ENCODE results near the gene ATP5F1E. TPM values are rescaled to one million over a fixed set of nuclear protein-coding genes. Genes with fewer than 3 reads are reported as not detected.

Gene ATP5F1E
- total and polyA plus RNA-seq, 2 of the 4 experiments (the other 2 are of a cell fraction), result 3.8 to 34.5 TPM

- Histone ChIP-seq H3K14ac (replicated peaks; ENCODE audit: low read depth, low read length) (no peak overlapping the region), H3K56ac (ENCODE audit: extremely low read depth, insufficient read depth, low read length) (no peak overlapping the region), H3K4me1 (ENCODE audit: control insufficient read depth, insufficient read depth, low read length) (peaks cover 8% of the 10 kb centered on the region), H2BK20ac (ENCODE audit: low read depth, low read length) (no peak overlapping the region), H3K27me3 (ENCODE audit: control insufficient read depth, insufficient read depth, low read length) (no peaks in the 10 kb centered on the region), H2AK9ac (replicated peaks; ENCODE audit: low read depth, low read length, poor library complexity) (no peak overlapping the region), H3K79me1 (ENCODE audit: low read depth in 1 of 2, low read length in 2 of 2) (peaks cover 36 to 52% of the 10 kb centered on the region in 2 experiments), H4K20me1 (ENCODE audit: insufficient read depth, low read length) (peaks cover 9% of the 10 kb centered on the region; the same call in 1 of the 2 replicates), H3K4me2 (ENCODE audit: low read depth, low read length) (no peak overlapping the region), H3K23ac (ENCODE audit: low read depth, low read length) (no peak overlapping the region), H3K9ac (ENCODE audit: low read depth, low read length) (no peak overlapping the region; the same call in 1 of the 2 replicates), H4K91ac (ENCODE audit: insufficient read depth, low read depth, low read length) (no peak overlapping the region), H2BK120ac (ENCODE audit: low read depth, low read length) (no peak overlapping the region), H2BK15ac (ENCODE audit: low read depth, low read length) (no peak overlapping the region), H3K36me3 (ENCODE audit: control insufficient read depth, insufficient read depth, low read length) (peaks cover 16% of the 10 kb centered on the region), H3K9me3 (ENCODE audit: control insufficient read depth, insufficient read depth, low read length) (no peaks in the 10 kb centered on the region), H2AFZ (replicated peaks; ENCODE audit: low read length, poor library complexity) (no peak overlapping the region), H2BK5ac (ENCODE audit: low read depth, low read length, poor library complexity, severe bottlenecking) (no peak overlapping the region), H3K4me3 (ENCODE audit: insufficient read depth, low read depth, low read length) (no peak overlapping the region), H4K8ac (ENCODE audit: low read depth in 2 of 2, low read length in 2 of 2) (no peak overlapping the region), H4K5ac (ENCODE audit: low read depth, low read length) (no peak overlapping the region), H2AK5ac (ENCODE audit: low read depth, low read length) (no peak overlapping the region), H3K27ac (ENCODE audit: insufficient read depth, low read length) (no peak overlapping the region), H3K18ac (ENCODE audit: low read depth, low read length) (no peak overlapping the region), H3K4ac (ENCODE audit: low read depth, low read length) (no peak overlapping the region), H3K9me1 (ENCODE audit: insufficient read depth, low read length) (peaks cover 9% of the 10 kb centered on the region; the same call in 1 of the 2 replicates)
- in situ Hi-C loops (cut with MboI; ENCODE audit: low sequenced_read_pairs), result loop anchor here (25.0 kb wide), 3 partner anchors 803 to 1653 kb away; partner anchors contain the start of genes ANKRD60 and RBM38
- TF ChIP-seq FOS (IDR thresholded peaks at IDR 0.05; ENCODE audit: low read depth, low read length) (no peak), NFE2L2 (IDR thresholded peaks at IDR 0.05; ENCODE audit: low read depth, low read length) (no peak), RFX5 (IDR thresholded peaks at IDR 0.05; ENCODE audit: low read depth, low read length) (no peak), RCOR1 (IDR thresholded peaks at IDR 0.05; ENCODE audit: insufficient replicate concordance, low read length) (no peak), ELK1 (IDR thresholded peaks at IDR 0.05; ENCODE audit: borderline replicate concordance, low read depth, low read length) (no peak), CHD1 (IDR thresholded peaks at IDR 0.05; ENCODE audit: low read depth, low read length) (no peak), CEBPB (IDR thresholded peaks at IDR 0.05; ENCODE audit: low read depth, low read length) (no peak), MXI1 (IDR thresholded peaks at IDR 0.05; ENCODE audit: borderline replicate concordance, low read depth, low read length) (no peak), RAD21 (IDR thresholded peaks at IDR 0.05; ENCODE audit: low read length) (no peak), SMC3 (IDR thresholded peaks at IDR 0.05; ENCODE audit: low read depth, low read length) (no peak), MAFK (IDR thresholded peaks at IDR 0.05; ENCODE audit: low read depth, low read length) (no peak), POLR2A (IDR thresholded peaks at IDR 0.05; ENCODE audit: low read depth, low read length) (no peak), MAZ (IDR thresholded peaks at IDR 0.05; ENCODE audit: borderline replicate concordance, low read depth, low read length) (no peak), BHLHE40 (IDR thresholded peaks at IDR 0.05; ENCODE audit: low read depth, low read length) (no peak), CTCF (conservative IDR thresholded peaks at IDR 0.05; ENCODE audit: low read depth, low read length) (no peak), USF2 (IDR thresholded peaks at IDR 0.05; ENCODE audit: low read depth, low read length) (no peak)
- POLR2A ChIA-PET (ENCODE audit: unreplicated experiment), result no interaction called here
- CTCF ChIA-PET, result no interaction called here
- WGBS, 2 experiments (ENCODE audit: extremely low coverage in 2 of 2, insufficient read length in 1 of 2), result 57% methylated on average over 1 of the region's 5 CpGs; no CpG with 5 or more reads in 1 of the 2 experiments
- BruUV-seq (replicated peaks), result TSS peak; percentile 40
- intact Hi-C loops (cut with micrococcal nuclease), result loop anchor here (10.0 kb wide), 1 partner anchor 806 kb away; no protein-coding TSS in a partner anchor
- dilution Hi-C loops (cut with HindIII; ENCODE audit: low sequenced_read_pairs, unreplicated experiment), result no loop called here
- ATAC-seq (ENCODE audit: low read depth) (no peak), DNase-seq (no peak)
These were observed 8.5 kb upstream of the ATP5F1E start for GRCh38 chr20:59040667-59041066.
